Transverse colon (tissue), 4 donors: ENCODE results near the gene LRRC46.
A peak's percentile ranks its signal among the peaks of the same experiment; 100 is the strongest.

Source experiments
- CTCF ChIP-seq, 5 experiments: fragments of 200-600 bp in 3 of 5; fragments of 450-650 bp in 2 of 5; sonication (generic) in 3 of 5; IDR thresholded peaks; 1 replicate in 2 of 5; 2 replicates in 3 of 5; pipeline ENCODE4 v1.5.1; 2016 to 2017; ENCODE audit warnings: antibody characterized with exemption in 5 of 5, inconsistent platforms in 3 of 5, mild to moderate bottlenecking in 2 of 5, moderate library complexity in 1 of 5
- POLR2A ChIP-seq: fragments of 450-650 bp; IDR thresholded peaks from one replicate; pipeline ENCODE4 v1.6.1; 2016; ENCODE audit warnings: antibody characterized with exemption, mild to moderate bottlenecking, moderate library complexity
- POLR2AphosphoS5 ChIP-seq, 3 donors: sonication (generic); formaldehyde crosslinking; IDR thresholded peaks; one replicate each; pipeline ENCODE4 v1.6.1; 2016; ENCODE audit warnings: antibody characterized with exemption in 3 of 3

- TF ChIP-seq POLR2A = peak; percentile 91
- TF ChIP-seq CTCF (IDR thresholded peaks at IDR 0.05) = no peak
- peak; percentile 70 to 93 (median 91) for TF ChIP-seq POLR2AphosphoS5 (IDR thresholded peaks at IDR 0.05)
These were observed 9.8 kb upstream of the LRRC46 start, which contains the start of gene OSBPL7 for GRCh38 chr17:47821424-47822391.
